ENCODE data around the gene ARHGEF12. TPM values are rescaled to one million over a fixed set of nuclear protein-coding genes. Genes with fewer than 3 reads are reported as not detected.

ARHGEF12 gene
- total and polyA plus RNA-seq, 2 experiments from 2014 or later, result 9.0 to 38.9 TPM

- H3K4me3 Mint-ChIP-seq, result no peak overlapping the region
- Histone ChIP-seq H3K27ac (ENCODE audit: low read depth) (no peak overlapping the region), H3K4me1 (ENCODE audit: insufficient read depth) (peaks cover 20% of the 10 kb centered on the region), H3K27me3 (ENCODE audit: insufficient read depth) (no peaks in the 10 kb centered on the region), H3K9me2 (ENCODE audit: insufficient read depth) (no peaks in the 10 kb centered on the region), H3F3A (replicated peaks; ENCODE audit: low read depth) (0 out of 2 replicates have a peak, but pooled peaks cover 7% of the 10 kb centered on the region), H3K36me3 (ENCODE audit: insufficient read depth) (no peaks in the 10 kb centered on the region), H3K4me3 (no peak overlapping the region), H2AFZ (no peak overlapping the region), H4K20me1 (replicated peaks; ENCODE audit: insufficient read depth) (no peaks in the 10 kb centered on the region), H3K4me2 (no peak overlapping the region), H3K79me2 (replicated peaks; ENCODE audit: insufficient read depth) (no peaks in the 10 kb centered on the region)
- peaks cover 7% of the 10 kb centered on the region; the same call in 2 of the 3 replicates for H3K9me3 Mint-ChIP-seq
- DNase-seq (ENCODE audit: low spot score) (no peak), ATAC-seq (no peak)
- TF ChIP-seq NANOG (IDR thresholded peaks at IDR 0.05; ENCODE audit: borderline replicate concordance) (no peak), CTCF (conservative IDR thresholded peaks at IDR 0.05; ENCODE audit: low read depth in 2 of 2) (no peak), ZNF462 (CRISPR knock-in tag; IDR thresholded peaks at IDR 0.05) (no peak), CREB1 (CRISPR knock-in tag; IDR thresholded peaks at IDR 0.05; ENCODE audit: low read depth) (no peak), POLR2AphosphoS5 (IDR thresholded peaks at IDR 0.05; ENCODE audit: low read depth) (no peak), EZH2phosphoT487 (IDR thresholded peaks at IDR 0.05; ENCODE audit: unreplicated experiment) (no peak), ZNF114 (CRISPR knock-in tag; IDR thresholded peaks at IDR 0.05) (no peak), REST (IDR thresholded peaks at IDR 0.05; ENCODE audit: unreplicated experiment) (no peak), EZH2 (IDR thresholded peaks at IDR 0.05; ENCODE audit: low read depth, unreplicated experiment) (no peak)
- H3K4me1 Mint-ChIP-seq, result peaks cover 26% of the 10 kb centered on the region
- no peak overlapping the region for H3K27ac Mint-ChIP-seq
- no peaks in the 10 kb centered on the region; the same call in 2 of the 3 replicates for H3K36me3 Mint-ChIP-seq (ENCODE audit: low read depth)
- H3K27me3 Mint-ChIP-seq (ENCODE audit: insufficient read depth, low read depth, poor library complexity), result peaks cover 24% of the 10 kb centered on the region
Observed at GRCh38 chr11:120526241-120526640, 190.0 kb downstream of the ARHGEF12 start.
